K562 (cell line): ENCODE measurements around the gene SGCG. TPM values are rescaled to one million over a fixed set of nuclear protein-coding genes. Genes with fewer than 3 reads are reported as not detected.

ENCODE experiments used
- ATAC-seq: fragments of 200-7000 bp; cut with Tn5 transposase; 3 replicates; pipeline ENCODE4 v1.9.1; 2020; ENCODE audit warnings: moderate library complexity
- BruUV-seq: library from RNA; stranded (reverse); fragments of 400-500 nt; replicated peaks from 2 replicates; lab custom pipeline; 2021; lab: Mats Ljungman, UMichigan
- CTCF ChIA-PET: fragments of 300-600 bp; formaldehyde crosslinking; extraction: SDS; loops from one replicate; lab custom pipeline; 2021; ENCODE audit warnings: low intra/inter-chr PET ratio; lab: Yijun Ruan, JAX
- POLR2A ChIA-PET: fragments of 300-600, 350-650 bp; sonication (Branson Sonifier 250); formaldehyde crosslinking; extraction: SDS; loops from one replicate; lab custom pipeline; 2021; ENCODE audit warnings: antibody characterized with exemption, inconsistent platforms; lab: Yijun Ruan, JAX
- DNase-seq, 4 experiments: peaks; one replicate each; pipeline versions ENCODE4 v3.0.0 to v3.0.0-alpha.2; 2011 to 2018; ENCODE audit warnings: low spot score in 3 of 4, mixed read lengths in 3 of 4; ENCODE audit errors: extremely low read depth in 1 of 4
- FAIRE-seq: peaks from 2 replicates; lab custom pipeline; 2011; peaks lifted over from hg19 to GRCh38; lab: Jason Lieb, UNC
- H2AFZ ChIP-seq: 2 replicates; pipeline ENCODE4 v1.6.0; 2011; ENCODE audit warnings: low read depth, low read length, control low read depth, inconsistent platforms
- H3K27ac ChIP-seq: fragments of 200-600 bp; 3 replicates; pipeline ENCODE4 v1.8.0; 2011; ENCODE audit warnings: low read depth, mild to moderate bottlenecking, control low read depth, inconsistent platforms, low read length, moderate library complexity, mixed read lengths; ENCODE audit errors: extremely low read depth
- H3K27me3 ChIP-seq, 2 experiments: fragments of 300-600 bp in 1 of 2; 2 replicates in 1 of 2; 3 replicates in 1 of 2; pipeline versions ENCODE4 v1.6.0 to v1.8.0; 2011; ENCODE audit warnings: inconsistent platforms in 2 of 2, low read length in 2 of 2, mild to moderate bottlenecking in 1 of 2, mixed read lengths in 1 of 2, moderate library complexity in 1 of 2; ENCODE audit not compliant: control insufficient read depth in 2 of 2, insufficient read depth in 2 of 2
- H3K36me3 ChIP-seq: fragments of 300-600 bp; 3 replicates; pipeline ENCODE4 v1.8.0; 2011; ENCODE audit warnings: mild to moderate bottlenecking, low read length, inconsistent platforms; ENCODE audit not compliant: control insufficient read depth, insufficient read depth
- H3K4me1 ChIP-seq, 2 experiments: fragments of 200-600 bp in 1 of 2; replicated peaks in 1 of 2; 2 replicates in 1 of 2; 3 replicates in 1 of 2; pipeline versions ENCODE4 v1.5.1 to v1.8.0; 2011; ENCODE audit warnings: inconsistent platforms in 2 of 2, low read length in 2 of 2, mild to moderate bottlenecking in 1 of 2, mixed read lengths in 1 of 2, moderate library complexity in 1 of 2; ENCODE audit not compliant: control insufficient read depth in 2 of 2, insufficient read depth in 2 of 2
- H3K4me2 ChIP-seq: 2 replicates; pipeline ENCODE4 v1.6.1; 2011; ENCODE audit warnings: low read length, control low read depth, inconsistent platforms, mixed read lengths; ENCODE audit not compliant: insufficient read depth
- H3K4me3 ChIP-seq: fragments of 200-600 bp; sonication (generic), shearing (Covaris generic); 2 replicates; pipeline ENCODE4 v1.5.1; 2016; ENCODE audit warnings: control low read depth, inconsistent platforms
- H3K79me2 ChIP-seq: fragments of 200-600 bp; 3 replicates; pipeline ENCODE4 v1.8.0; 2011; ENCODE audit warnings: low read length, inconsistent platforms; ENCODE audit not compliant: control insufficient read depth, insufficient read depth
- H3K9ac ChIP-seq, 2 experiments: 2 replicates each; pipeline versions ENCODE4 v1.6.0 to v1.6.1; 2011; ENCODE audit warnings: low read depth in 2 of 2, low read length in 2 of 2, control low read depth in 1 of 2, inconsistent platforms in 1 of 2, mild to moderate bottlenecking in 1 of 2, mixed read lengths in 1 of 2; ENCODE audit not compliant: insufficient read depth in 1 of 2
- H3K9me1 ChIP-seq: one replicate; pipeline ENCODE4 v1.6.0; 2011; ENCODE audit warnings: inconsistent platforms, mild to moderate bottlenecking, low read length, moderate library complexity; ENCODE audit not compliant: control insufficient read depth, insufficient read depth
- H3K9me3 ChIP-seq: replicated peaks from 2 replicates; pipeline ENCODE4 v1.5.1; 2011; ENCODE audit warnings: low read depth, low read length, inconsistent platforms; ENCODE audit not compliant: control insufficient read depth, insufficient read depth
- H4K20me1 ChIP-seq: replicated peaks from 2 replicates; pipeline ENCODE4 v1.6.1; 2011; ENCODE audit warnings: low read length, inconsistent platforms, mixed read lengths; ENCODE audit not compliant: control insufficient read depth, insufficient read depth
- CSDE1 ChIP-seq, 2 experiments: fragments of 450-650 bp; IDR thresholded peaks; 2 replicates each; pipeline ENCODE4 v1.6.1; 2016; ENCODE audit warnings: mild to moderate bottlenecking in 1 of 2
- CTBP1 ChIP-seq: fragments of 450-650 bp; IDR thresholded peaks from 2 replicates; pipeline ENCODE4 v1.6.1; 2016; ENCODE audit warnings: borderline replicate concordance
- ETV1 ChIP-seq: fragments of 450-650 bp; conservative IDR thresholded peaks from 2 replicates; pipeline ENCODE4 v1.6.1; 2016; ENCODE audit warnings: missing genetic modification characterization, control low read depth, low read depth, missing compliant biosample characterization
- HOXB6 ChIP-seq: fragments of 250-450 bp; sonication (Bioruptor Pico); IDR thresholded peaks from 2 replicates; pipeline ENCODE4 v1.5.1; 2022; ENCODE audit warnings: mild to moderate bottlenecking, borderline replicate concordance
- NEUROD1 ChIP-seq: fragments of 150-350 bp; IDR thresholded peaks from 2 replicates; pipeline ENCODE4 v1.6.1; 2014; ENCODE audit warnings: borderline replicate concordance, low read length, low read depth; ENCODE audit not compliant: partially characterized antibody
- NFE2 ChIP-seq: IDR thresholded peaks from 2 replicates; pipeline ENCODE4 v1.6.1; 2014; ENCODE audit warnings: antibody characterized with exemption, low read depth
- NFE2L1 ChIP-seq: fragments of 450-650 bp; IDR thresholded peaks from 2 replicates; pipeline ENCODE4 v1.6.1; 2016; ENCODE audit warnings: missing genetic modification characterization, low read depth, mild to moderate bottlenecking, missing compliant biosample characterization, moderate library complexity, borderline replicate concordance
- TGIF2 ChIP-seq: sonication (generic); formaldehyde crosslinking; IDR thresholded peaks from 2 replicates; pipeline ENCODE4 v1.8.1; 2022; ENCODE audit warnings: mild to moderate bottlenecking, missing genetic modification reagents, moderate library complexity
- ZNF3 ChIP-seq: fragments of 250-450 bp; sonication (Bioruptor Pico); IDR thresholded peaks from 2 replicates; pipeline ENCODE4 v1.5.0; 2021; ENCODE audit warnings: mild to moderate bottlenecking, moderate library complexity
- ZNF445 ChIP-seq: fragments of 250-450 bp; sonication (Bioruptor Pico); IDR thresholded peaks from 2 replicates; pipeline ENCODE4 v1.4.0; 2020; ENCODE audit warnings: low read depth, mild to moderate bottlenecking, moderate library complexity
- ZNF707 ChIP-seq: fragments of 250-450 bp; sonication (Bioruptor Pico); conservative IDR thresholded peaks from 2 replicates; pipeline ENCODE4 v1.8.0; 2022; ENCODE audit warnings: inconsistent platforms, mild to moderate bottlenecking, moderate library complexity
- WGBS: fragments of 100-300 bp; shearing (Covaris generic); methylation state at CpG from one replicate; pipeline ENCODE4 v1.1.6; 2016; ENCODE audit warnings: low coverage, mixed read lengths; ENCODE audit not compliant: insufficient coverage; ENCODE audit errors: missing lambda C conversion rate; 5-methylcytosine and 5-hydroxymethylcytosine counted together
- in situ Hi-C: fragments of 300-500 bp; cut with MboI; formaldehyde crosslinking; loops from 4 replicates; pipeline ENCODE4 v1.15.0; 2018; ENCODE audit warnings: inconsistent platforms, mixed read lengths
- intact Hi-C: fragments of 100-400 bp; cut with micrococcal nuclease; formaldehyde crosslinking; loops from 2 replicates; pipeline ENCODE4 v1.14.2; 2022
- polyA plus RNA-seq, 8 experiments: library from polyadenylated mRNA; depleted of rRNA in 4 of 8; stranded (reverse) in 5 of 8; unstranded in 3 of 8; fragments of >200 nt; fragmentation: Nextera tagmentation in 2 of 8; fragmentation: Illumina TruSeq in 1 of 8; extraction: Ambion mirVana in 2 of 8; extraction: Trizol in 1 of 8; gene quantifications; 2 replicates each; pipeline versions ENCODE4 v1.2.1 to v1.2.3, GENCODE V29; 2011 to 2014; ENCODE audit warnings: inconsistent platforms in 1 of 8, missing spikeins in 1 of 8
- total RNA-seq, 7 experiments: library from RNA; depleted of rRNA in 6 of 7; stranded (reverse); fragments of >200 nt in 6 of 7; fragmentation: Illumina TruSeq in 2 of 7; extraction: Trizol in 2 of 7; gene quantifications; 2 replicates each; pipeline versions ENCODE4 v1.2.1 to v1.2.3, GENCODE V29; 2011 to 2021; ENCODE audit warnings: low replicate concordance in 1 of 7
- TF ChIP-seq, protein P1 (sequence below), 2 experiments: IDR thresholded peaks; 2 replicates each; pipeline ENCODE4 v1.6.1; 2012; ENCODE audit warnings: improper control_type of control experiment in 2 of 2, low read depth in 2 of 2, low read length in 2 of 2, borderline replicate concordance in 1 of 2
- TF ChIP-seq, protein P2 (sequence below): sonication (generic); formaldehyde crosslinking; IDR thresholded peaks from 2 replicates; pipeline ENCODE4 v1.8.0; 2022; ENCODE audit warnings: mild to moderate bottlenecking, low read depth, missing genetic modification reagents
- TF ChIP-seq, protein P3 (sequence below): sonication (generic); formaldehyde crosslinking; IDR thresholded peaks from 2 replicates; pipeline ENCODE4 v1.8.0; 2023; ENCODE audit warnings: mild to moderate bottlenecking, missing genetic modification reagents

Gene SGCG
- total and polyA plus RNA-seq, 9 of the 15 experiments (the other 6 are each of a cell fraction or from before 2014, with no cell fraction given): 0.04 to 0.44 (median 0.34) TPM

DNA sequence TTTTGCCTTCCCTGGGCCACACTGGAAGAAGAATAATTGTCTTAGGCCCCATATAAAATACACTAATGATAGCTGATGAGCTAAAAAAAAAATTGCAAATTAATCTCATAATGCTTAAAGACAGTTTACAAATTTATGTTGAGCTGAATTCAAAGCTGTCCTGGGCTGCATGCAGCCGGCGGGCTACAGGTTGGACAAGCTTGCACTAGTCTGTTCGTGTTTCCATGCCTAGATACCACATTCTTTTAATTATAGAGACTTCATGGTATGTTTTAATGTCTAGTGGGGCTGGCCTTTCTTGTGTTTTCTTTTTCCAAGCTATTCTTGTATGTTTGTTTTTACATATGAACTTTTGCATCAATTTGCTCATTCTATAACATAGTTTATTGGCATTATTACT lies 90.6 kb downstream of the SGCG start:
- intact Hi-C loops: loop anchor here (10.0 kb wide), 1 partner anchor 57 kb away; no protein-coding TSS in a partner anchor
- ATAC-seq: no peak
- Histone ChIP-seq H3K9me3 (no peaks in the 10 kb centered on the region), H2AFZ (no peak overlapping the region), H3K36me3 (no peaks in the 10 kb centered on the region), H4K20me1 (no peaks in the 10 kb centered on the region), H3K27me3 (no peaks in the 10 kb centered on the region), H3K4me1 (no peaks in the 10 kb centered on the region), H3K27ac (no peak overlapping the region), H3K9ac (no peak overlapping the region), H3K9me1 (no peaks in the 10 kb centered on the region), H3K79me2 (no peaks in the 10 kb centered on the region), H3K4me2 (no peak overlapping the region), H3K4me3 (no peak overlapping the region)
- CTCF ChIA-PET: no interaction called here
- in situ Hi-C loops: no loop called here
- no TSS peak for BruUV-seq
- 0% methylated on average over 3 of the region's 3 CpGs for WGBS
- no peak for DNase-seq
- no peak for FAIRE-seq
- POLR2A ChIA-PET: interaction anchor here (0.6 kb wide), 1 partner anchor 689 kb away, joined by 3 read pairs; no protein-coding TSS in a partner anchor
- no peak for TF ChIP-seq ZNF445 (CRISPR knock-in tag)
- no peak for TF ChIP-seq NFE2
- TF ChIP-seq, protein P1, sequence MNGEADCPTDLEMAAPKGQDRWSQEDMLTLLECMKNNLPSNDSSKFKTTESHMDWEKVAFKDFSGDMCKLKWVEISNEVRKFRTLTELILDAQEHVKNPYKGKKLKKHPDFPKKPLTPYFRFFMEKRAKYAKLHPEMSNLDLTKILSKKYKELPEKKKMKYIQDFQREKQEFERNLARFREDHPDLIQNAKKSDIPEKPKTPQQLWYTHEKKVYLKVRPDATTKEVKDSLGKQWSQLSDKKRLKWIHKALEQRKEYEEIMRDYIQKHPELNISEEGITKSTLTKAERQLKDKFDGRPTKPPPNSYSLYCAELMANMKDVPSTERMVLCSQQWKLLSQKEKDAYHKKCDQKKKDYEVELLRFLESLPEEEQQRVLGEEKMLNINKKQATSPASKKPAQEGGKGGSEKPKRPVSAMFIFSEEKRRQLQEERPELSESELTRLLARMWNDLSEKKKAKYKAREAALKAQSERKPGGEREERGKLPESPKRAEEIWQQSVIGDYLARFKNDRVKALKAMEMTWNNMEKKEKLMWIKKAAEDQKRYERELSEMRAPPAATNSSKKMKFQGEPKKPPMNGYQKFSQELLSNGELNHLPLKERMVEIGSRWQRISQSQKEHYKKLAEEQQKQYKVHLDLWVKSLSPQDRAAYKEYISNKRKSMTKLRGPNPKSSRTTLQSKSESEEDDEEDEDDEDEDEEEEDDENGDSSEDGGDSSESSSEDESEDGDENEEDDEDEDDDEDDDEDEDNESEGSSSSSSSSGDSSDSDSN (IDR thresholded peaks at IDR 0.05; ENCODE audit: borderline replicate concordance in 1 of 2, low read depth in 2 of 2, low read length in 2 of 2): no peak
- no peak for TF ChIP-seq ZNF707 (CRISPR knock-in tag)
- no peak for TF ChIP-seq NFE2L1 (tag)
- TF ChIP-seq, protein P2, sequence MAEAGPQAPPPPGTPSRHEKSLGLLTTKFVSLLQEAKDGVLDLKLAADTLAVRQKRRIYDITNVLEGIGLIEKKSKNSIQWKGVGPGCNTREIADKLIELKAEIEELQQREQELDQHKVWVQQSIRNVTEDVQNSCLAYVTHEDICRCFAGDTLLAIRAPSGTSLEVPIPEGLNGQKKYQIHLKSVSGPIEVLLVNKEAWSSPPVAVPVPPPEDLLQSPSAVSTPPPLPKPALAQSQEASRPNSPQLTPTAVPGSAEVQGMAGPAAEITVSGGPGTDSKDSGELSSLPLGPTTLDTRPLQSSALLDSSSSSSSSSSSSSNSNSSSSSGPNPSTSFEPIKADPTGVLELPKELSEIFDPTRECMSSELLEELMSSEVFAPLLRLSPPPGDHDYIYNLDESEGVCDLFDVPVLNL (CRISPR knock-in tag): no peak
- no peak for TF ChIP-seq CTBP1
- TF ChIP-seq, protein P3, sequence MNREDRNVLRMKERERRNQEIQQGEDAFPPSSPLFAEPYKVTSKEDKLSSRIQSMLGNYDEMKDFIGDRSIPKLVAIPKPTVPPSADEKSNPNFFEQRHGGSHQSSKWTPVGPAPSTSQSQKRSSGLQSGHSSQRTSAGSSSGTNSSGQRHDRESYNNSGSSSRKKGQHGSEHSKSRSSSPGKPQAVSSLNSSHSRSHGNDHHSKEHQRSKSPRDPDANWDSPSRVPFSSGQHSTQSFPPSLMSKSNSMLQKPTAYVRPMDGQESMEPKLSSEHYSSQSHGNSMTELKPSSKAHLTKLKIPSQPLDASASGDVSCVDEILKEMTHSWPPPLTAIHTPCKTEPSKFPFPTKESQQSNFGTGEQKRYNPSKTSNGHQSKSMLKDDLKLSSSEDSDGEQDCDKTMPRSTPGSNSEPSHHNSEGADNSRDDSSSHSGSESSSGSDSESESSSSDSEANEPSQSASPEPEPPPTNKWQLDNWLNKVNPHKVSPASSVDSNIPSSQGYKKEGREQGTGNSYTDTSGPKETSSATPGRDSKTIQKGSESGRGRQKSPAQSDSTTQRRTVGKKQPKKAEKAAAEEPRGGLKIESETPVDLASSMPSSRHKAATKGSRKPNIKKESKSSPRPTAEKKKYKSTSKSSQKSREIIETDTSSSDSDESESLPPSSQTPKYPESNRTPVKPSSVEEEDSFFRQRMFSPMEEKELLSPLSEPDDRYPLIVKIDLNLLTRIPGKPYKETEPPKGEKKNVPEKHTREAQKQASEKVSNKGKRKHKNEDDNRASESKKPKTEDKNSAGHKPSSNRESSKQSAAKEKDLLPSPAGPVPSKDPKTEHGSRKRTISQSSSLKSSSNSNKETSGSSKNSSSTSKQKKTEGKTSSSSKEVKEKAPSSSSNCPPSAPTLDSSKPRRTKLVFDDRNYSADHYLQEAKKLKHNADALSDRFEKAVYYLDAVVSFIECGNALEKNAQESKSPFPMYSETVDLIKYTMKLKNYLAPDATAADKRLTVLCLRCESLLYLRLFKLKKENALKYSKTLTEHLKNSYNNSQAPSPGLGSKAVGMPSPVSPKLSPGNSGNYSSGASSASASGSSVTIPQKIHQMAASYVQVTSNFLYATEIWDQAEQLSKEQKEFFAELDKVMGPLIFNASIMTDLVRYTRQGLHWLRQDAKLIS (CRISPR knock-in tag): no peak
- no peak for TF ChIP-seq NEUROD1
- no peak for TF ChIP-seq HOXB6 (CRISPR knock-in tag)
- TF ChIP-seq ETV1 (tag): no peak
- TF ChIP-seq CSDE1 (IDR thresholded peaks at IDR 0.05): no peak
- no peak for TF ChIP-seq TGIF2
- no peak for TF ChIP-seq ZNF3 (CRISPR knock-in tag)
